Smooth muscle cell (in vitro differentiated cells): ENCODE results near the gene CAMKMT. TPM values are rescaled to one million over a fixed set of nuclear protein-coding genes. Genes with fewer than 3 reads are reported as not detected.

ENCODE experiments used
- DNase-seq: peaks from one replicate; lab custom pipeline; 2025; ENCODE audit not compliant: unreplicated experiment; lab: John Stamatoyannopoulos, UW
- H2AFZ ChIP-seq: fragments of 200-600 bp; sonication (generic); 2 replicates; pipeline ENCODE4 v1.6.0; 2016; ENCODE audit warnings: antibody characterized with exemption, low read depth, mild to moderate bottlenecking
- H3F3A ChIP-seq: fragments of 200-600 bp; sonication (generic); 2 replicates; pipeline ENCODE4 v1.6.0; 2017; ENCODE audit warnings: antibody characterized with exemption, low read depth
- H3K27ac ChIP-seq: fragments of 200-600 bp; sonication (generic); 2 replicates; pipeline ENCODE4 v1.5.1; 2016; ENCODE audit warnings: low read depth, mild to moderate bottlenecking
- H3K27me3 ChIP-seq: fragments of 200-600 bp; sonication (generic); 2 replicates; pipeline ENCODE4 v1.6.1; 2016; ENCODE audit warnings: low read depth, mild to moderate bottlenecking
- H3K36me3 ChIP-seq: fragments of 200-600 bp; sonication (generic); 2 replicates; pipeline ENCODE4 v1.5.1; 2016; ENCODE audit warnings: low read depth
- H3K4me1 ChIP-seq: fragments of 200-600 bp; sonication (generic); 2 replicates; pipeline ENCODE4 v1.5.1; 2016; ENCODE audit warnings: low read depth
- H3K4me2 ChIP-seq: fragments of 200-600 bp; sonication (generic); 2 replicates; pipeline ENCODE4 v1.6.0; 2016; ENCODE audit warnings: mild to moderate bottlenecking
- H3K4me3 ChIP-seq: fragments of 200-600 bp; sonication (generic); 2 replicates; pipeline ENCODE4 v1.5.1; 2016; ENCODE audit warnings: mild to moderate bottlenecking
- H3K79me2 ChIP-seq: fragments of 200-600 bp; sonication (generic); 2 replicates; pipeline ENCODE4 v1.6.0; 2016; ENCODE audit warnings: low read depth, mild to moderate bottlenecking
- H3K9ac ChIP-seq: fragments of 200-600 bp; sonication (generic); 2 replicates; pipeline ENCODE4 v1.6.0; 2016; ENCODE audit warnings: low read depth
- H3K9me3 ChIP-seq: fragments of 200-600 bp; sonication (generic); replicated peaks from 2 replicates; pipeline ENCODE4 v1.5.1; 2016; ENCODE audit warnings: low read depth
- H4K20me1 ChIP-seq: fragments of 200-600 bp; sonication (generic); 2 replicates; pipeline ENCODE4 v1.6.0; 2016; ENCODE audit warnings: low read depth
- WGBS: methylation state at CpG from one replicate; pipeline ENCODE4 v1.1.7; 2016; ENCODE audit warnings: low lambda C conversion rate; 5-methylcytosine and 5-hydroxymethylcytosine counted together
- polyA plus RNA-seq: library from polyadenylated mRNA; unstranded; fragments of >200 nt; fragmentation: Nextera tagmentation; extraction: Ambion mirVana; gene quantifications from 2 replicates; pipeline ENCODE4 v1.2.1, GENCODE V29; 2016
- total RNA-seq: library from RNA; depleted of rRNA; stranded (reverse); fragments of >200 nt; gene quantifications from 2 replicates; pipeline ENCODE4 v1.2.3, GENCODE V29; 2014
- TF ChIP-seq, protein P1 (sequence below): fragments of 200-600 bp; sonication (generic); IDR thresholded peaks from 2 replicates; pipeline ENCODE4 v1.5.1; 2017; ENCODE audit warnings: borderline replicate concordance, mild to moderate bottlenecking, antibody characterized with exemption; ENCODE audit not compliant: insufficient read depth, poor library complexity, severe bottlenecking

The CAMKMT gene
- total and polyA plus RNA-seq, 2 experiments from 2014 or later = 7.2 to 7.6 TPM

DNA sequence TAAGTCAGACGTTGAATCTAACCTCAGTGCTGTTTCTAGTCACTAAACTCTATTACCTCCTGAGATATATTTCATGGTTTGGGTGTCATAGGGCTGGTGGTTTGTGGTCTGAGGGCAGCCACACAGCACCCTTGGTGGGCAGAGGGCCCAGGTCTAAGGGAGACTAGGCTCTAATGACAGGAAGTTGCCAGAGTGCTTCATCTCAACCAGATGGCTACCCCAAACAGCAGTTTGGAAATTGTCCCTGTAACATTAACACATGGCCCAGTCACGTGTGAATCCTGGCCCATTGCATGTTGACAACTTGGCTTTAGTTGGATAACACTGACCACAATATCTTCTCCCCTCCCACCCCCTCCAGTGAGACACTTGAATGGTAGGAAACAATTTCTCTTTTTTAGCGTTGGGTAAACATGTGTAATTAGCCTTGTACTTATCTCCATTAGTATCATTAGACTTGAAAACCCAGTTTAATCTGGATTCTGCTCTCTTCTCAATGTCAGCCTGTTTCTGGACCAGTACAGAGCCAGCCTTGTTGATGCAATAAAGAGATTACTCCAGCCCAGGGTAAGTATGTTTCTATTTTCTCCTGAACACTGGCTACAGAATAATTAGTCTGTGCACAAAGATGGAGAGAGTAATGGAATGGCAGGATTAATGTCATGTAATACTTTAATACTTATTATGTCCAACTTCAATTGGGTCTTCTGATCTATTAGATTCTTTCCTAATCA, 392.0 kb downstream of the CAMKMT start:
- H3K4me3 ChIP-seq = no peak overlapping the region
- TF ChIP-seq, protein P1, sequence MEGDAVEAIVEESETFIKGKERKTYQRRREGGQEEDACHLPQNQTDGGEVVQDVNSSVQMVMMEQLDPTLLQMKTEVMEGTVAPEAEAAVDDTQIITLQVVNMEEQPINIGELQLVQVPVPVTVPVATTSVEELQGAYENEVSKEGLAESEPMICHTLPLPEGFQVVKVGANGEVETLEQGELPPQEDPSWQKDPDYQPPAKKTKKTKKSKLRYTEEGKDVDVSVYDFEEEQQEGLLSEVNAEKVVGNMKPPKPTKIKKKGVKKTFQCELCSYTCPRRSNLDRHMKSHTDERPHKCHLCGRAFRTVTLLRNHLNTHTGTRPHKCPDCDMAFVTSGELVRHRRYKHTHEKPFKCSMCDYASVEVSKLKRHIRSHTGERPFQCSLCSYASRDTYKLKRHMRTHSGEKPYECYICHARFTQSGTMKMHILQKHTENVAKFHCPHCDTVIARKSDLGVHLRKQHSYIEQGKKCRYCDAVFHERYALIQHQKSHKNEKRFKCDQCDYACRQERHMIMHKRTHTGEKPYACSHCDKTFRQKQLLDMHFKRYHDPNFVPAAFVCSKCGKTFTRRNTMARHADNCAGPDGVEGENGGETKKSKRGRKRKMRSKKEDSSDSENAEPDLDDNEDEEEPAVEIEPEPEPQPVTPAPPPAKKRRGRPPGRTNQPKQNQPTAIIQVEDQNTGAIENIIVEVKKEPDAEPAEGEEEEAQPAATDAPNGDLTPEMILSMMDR = no peak
- H3F3A ChIP-seq = no peaks in the 10 kb centered on the region
- H3K9me3 ChIP-seq = no peaks in the 10 kb centered on the region
- no peak overlapping the region for H3K27ac ChIP-seq
- H3K9ac ChIP-seq = no peak overlapping the region
- H3K4me2 ChIP-seq = no peak overlapping the region
- H3K4me1 ChIP-seq = no peaks in the 10 kb centered on the region
- no peaks in the 10 kb centered on the region for H3K27me3 ChIP-seq
- 57% methylated on average over 3 of the region's 3 CpGs for WGBS
- H4K20me1 ChIP-seq = no peaks in the 10 kb centered on the region
- no peaks in the 10 kb centered on the region for H3K79me2 ChIP-seq
- no peak for DNase-seq
- H2AFZ ChIP-seq = no peak overlapping the region
- no peaks in the 10 kb centered on the region for H3K36me3 ChIP-seq

DNA sequence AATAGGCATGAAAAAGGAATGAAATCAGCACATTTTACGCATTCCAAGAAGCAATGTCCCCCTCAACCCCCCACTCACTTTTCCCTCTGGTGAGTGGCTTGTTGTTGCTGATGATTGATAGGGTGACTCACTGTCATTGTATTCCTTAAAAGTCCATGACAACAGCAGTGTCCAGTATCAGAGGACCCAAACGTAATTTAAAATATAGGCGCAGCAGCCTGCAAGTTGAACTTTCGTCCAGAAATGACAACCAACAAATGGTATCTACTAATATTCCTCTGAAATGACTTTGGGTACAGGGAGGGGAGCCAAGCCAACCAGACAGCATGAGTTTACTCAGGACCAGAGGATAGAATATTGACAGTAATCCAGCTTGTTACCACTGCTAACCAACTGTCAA, 396.8 kb downstream of the CAMKMT start:
- Histone ChIP-seq H3K27me3 (peaks cover 8% of the 10 kb centered on the region), H4K20me1 (no peaks in the 10 kb centered on the region), H3K79me2 (no peaks in the 10 kb centered on the region), H3K4me2 (no peak overlapping the region), H3K4me3 (no peak overlapping the region), H3K27ac (no peak overlapping the region), H3K9ac (no peak overlapping the region), H3K4me1 (peaks cover 5% of the 10 kb centered on the region), H3F3A (no peaks in the 10 kb centered on the region), H3K36me3 (no peaks in the 10 kb centered on the region), H2AFZ (no peak overlapping the region), H3K9me3 (no peaks in the 10 kb centered on the region)
- TF ChIP-seq, protein P1 = no peak
- DNase-seq = no peak
- WGBS = 79% methylated on average over 4 of the region's 4 CpGs

DNA sequence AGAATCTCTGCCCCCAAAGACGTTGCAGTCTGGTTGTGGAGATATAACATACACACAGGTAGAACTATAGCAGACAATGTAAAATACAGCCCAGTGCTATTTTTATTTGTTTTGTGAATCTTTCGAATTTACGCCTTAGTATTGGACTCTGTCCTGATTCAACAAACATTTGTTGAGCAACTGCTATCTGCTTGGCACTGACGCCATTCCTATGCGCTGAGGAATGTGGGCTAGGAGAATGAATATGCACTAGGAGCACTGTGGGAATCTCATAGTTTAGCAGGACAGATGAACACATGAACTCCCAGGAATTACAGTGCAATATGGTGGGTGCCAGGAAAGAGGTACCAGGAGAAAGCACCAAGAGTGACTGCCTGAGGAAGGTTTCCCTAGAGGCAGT, 398.1 kb downstream of the CAMKMT start:
- no peak overlapping the region for H3K4me2 ChIP-seq
- WGBS = 90% methylated on average over 5 of the region's 5 CpGs
- H2AFZ ChIP-seq = no peak overlapping the region
- no peaks in the 10 kb centered on the region for H3K9me3 ChIP-seq
- peaks cover 5% of the 10 kb centered on the region for H3K4me1 ChIP-seq
- H3K27ac ChIP-seq = no peak overlapping the region
- no peaks in the 10 kb centered on the region for H4K20me1 ChIP-seq
- H3K36me3 ChIP-seq = no peaks in the 10 kb centered on the region
- no peak overlapping the region for H3K9ac ChIP-seq
- H3K79me2 ChIP-seq = no peaks in the 10 kb centered on the region
- H3F3A ChIP-seq = no peaks in the 10 kb centered on the region
- TF ChIP-seq, protein P1 = no peak
- H3K27me3 ChIP-seq = peaks cover 20% of the 10 kb centered on the region
- no peak overlapping the region for H3K4me3 ChIP-seq
- no peak for DNase-seq

DNA sequence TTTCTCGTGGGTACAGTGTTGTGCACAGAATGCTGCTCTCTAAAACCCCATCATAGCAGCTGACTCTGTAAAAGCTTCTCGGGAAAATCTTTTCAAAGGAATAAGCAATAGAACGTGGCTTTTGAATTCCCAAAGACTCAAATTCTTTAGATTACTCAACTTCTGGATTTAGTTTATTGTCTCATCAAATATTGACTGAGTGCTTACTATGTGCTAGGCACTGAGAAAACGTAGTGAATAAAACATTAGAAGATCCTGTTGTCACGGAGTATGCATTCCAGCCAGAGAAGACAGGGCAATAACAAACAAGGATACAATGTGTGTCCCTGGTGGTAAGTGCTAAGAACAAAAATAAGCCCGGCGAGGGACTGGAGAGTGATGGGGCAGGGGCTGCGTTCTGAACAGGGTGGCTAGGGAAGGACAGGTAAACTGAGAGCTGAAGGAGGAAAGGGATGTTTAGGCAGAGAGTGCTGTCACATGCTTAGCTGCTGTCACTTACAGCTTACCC, 401.6 kb downstream of the CAMKMT start:
- Histone ChIP-seq H2AFZ (no peak overlapping the region), H3K9ac (no peak overlapping the region), H3K9me3 (no peaks in the 10 kb centered on the region), H3K4me1 (peaks cover 16% of the 10 kb centered on the region), H3K27me3 (peaks cover 54% of the 10 kb centered on the region), H3K79me2 (no peaks in the 10 kb centered on the region), H3K36me3 (no peaks in the 10 kb centered on the region), H4K20me1 (no peaks in the 10 kb centered on the region), H3K27ac (no peak overlapping the region), H3F3A (no peaks in the 10 kb centered on the region), H3K4me3 (no peak overlapping the region), H3K4me2 (no peak overlapping the region)
- 72% methylated on average over 8 of the region's 8 CpGs for WGBS
- no peak for DNase-seq
- TF ChIP-seq, protein P1 = no peak
